GM19351 (cell line): Measurements from ENCODE around the gene SRSF1.
A peak's percentile ranks its signal among the peaks of the same experiment; 100 is the strongest.
"Not testable (repeated sequence)": the region's sequence is repeated elsewhere in the genome, so short reads cannot be mapped to it uniquely, and the experiment has no call there.

Experiments used
- ATAC-seq: cut with Tn5 transposase; IDR thresholded peaks from one replicate; pipeline ENCODE4 v1.9.1; 2021; ENCODE audit warnings: mild to moderate bottlenecking, moderate library complexity; ENCODE audit not compliant: unreplicated experiment

The SRSF1 gene

DNA sequence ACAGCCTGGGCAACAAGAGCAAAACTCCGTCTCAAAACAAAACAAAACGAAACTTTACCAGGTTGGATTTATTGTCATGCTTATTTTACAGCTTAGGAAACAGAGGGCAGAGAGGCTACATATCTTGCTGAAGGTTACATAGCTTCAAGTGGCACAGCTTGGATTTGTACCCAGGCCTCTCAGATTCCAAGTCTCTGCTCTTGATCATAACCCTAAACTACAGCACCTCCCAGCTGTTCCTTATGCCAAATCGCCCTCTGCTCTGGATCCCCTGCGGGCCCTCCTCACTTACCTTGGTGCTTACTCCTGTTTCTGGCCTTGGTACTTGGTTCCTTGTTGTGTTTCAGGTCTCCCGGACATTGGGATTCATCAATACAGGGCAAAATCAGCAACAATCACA lies 40.2 kb downstream of the SRSF1 start:
- ATAC-seq = no peak

DNA sequence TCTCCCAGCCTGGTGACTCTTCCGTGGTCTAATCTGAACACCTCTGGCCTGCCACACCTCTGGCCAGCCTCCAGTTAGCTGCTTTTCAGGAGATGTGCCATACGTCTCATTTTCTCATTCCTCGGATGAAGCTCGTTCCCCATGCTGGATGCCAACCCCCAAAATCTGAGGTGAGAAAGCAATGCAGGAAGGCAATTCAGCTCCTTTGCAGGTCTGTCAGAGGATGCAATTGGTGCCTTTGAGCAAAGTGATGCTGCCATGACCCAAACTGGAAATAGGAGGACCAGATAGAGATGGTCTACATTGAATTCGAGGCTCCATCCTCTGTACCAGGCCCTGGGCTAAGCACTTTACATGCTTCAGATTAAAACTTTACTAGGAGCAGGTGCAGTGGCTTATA lies 40.8 kb downstream of the SRSF1 start:
- no peak for ATAC-seq

DNA sequence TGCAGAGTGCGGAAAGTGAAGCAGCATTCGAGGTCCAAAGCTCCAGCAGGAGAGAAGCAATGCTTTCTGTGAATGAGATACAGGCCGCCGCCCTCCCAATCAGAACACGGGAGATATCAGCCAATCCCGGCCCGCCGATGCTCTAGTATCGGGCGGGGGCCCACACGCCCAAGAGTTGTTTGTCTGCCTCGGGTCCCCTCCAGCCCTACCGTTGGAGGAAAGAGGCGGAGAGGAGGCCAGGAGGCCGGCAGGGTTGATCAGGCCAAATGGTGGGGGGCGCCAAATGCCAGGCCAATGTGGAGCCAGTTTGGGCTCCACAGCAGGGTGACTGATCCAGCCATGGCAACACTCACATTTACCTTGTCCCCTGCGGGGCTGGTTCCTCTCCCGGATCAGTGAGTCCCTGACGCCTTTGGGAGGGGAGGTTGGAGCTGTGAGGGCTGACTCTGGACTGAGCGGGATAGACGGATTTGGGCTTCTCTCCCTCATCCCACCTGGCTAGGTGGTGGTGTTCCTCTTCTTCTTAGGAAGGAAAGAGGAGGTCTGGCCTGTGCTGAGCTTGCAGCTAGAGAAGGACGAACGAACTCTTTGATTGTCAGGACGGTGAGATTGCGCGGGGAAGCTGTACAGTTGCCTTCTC lies 41.4 kb downstream of the SRSF1 start:
- no peak for ATAC-seq

DNA sequence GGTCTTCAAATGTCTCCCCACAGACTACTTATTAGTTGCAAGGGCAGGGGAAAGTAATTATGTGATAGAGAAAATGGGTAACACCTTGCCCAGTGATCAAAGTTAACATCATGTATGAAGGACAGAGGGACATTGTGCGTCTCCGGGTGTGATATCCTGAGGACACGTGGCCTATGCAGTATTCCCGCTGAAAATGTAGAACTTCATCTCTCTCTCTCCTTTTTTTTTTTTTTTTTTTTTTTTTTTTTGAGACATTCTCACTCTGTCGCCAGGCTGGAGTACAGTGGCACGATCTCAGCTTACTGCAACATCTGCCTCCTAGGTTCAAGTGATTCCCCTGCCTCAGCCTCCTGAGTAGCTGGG lies 43.9 kb downstream of the SRSF1 start:
- ATAC-seq = no peak

DNA sequence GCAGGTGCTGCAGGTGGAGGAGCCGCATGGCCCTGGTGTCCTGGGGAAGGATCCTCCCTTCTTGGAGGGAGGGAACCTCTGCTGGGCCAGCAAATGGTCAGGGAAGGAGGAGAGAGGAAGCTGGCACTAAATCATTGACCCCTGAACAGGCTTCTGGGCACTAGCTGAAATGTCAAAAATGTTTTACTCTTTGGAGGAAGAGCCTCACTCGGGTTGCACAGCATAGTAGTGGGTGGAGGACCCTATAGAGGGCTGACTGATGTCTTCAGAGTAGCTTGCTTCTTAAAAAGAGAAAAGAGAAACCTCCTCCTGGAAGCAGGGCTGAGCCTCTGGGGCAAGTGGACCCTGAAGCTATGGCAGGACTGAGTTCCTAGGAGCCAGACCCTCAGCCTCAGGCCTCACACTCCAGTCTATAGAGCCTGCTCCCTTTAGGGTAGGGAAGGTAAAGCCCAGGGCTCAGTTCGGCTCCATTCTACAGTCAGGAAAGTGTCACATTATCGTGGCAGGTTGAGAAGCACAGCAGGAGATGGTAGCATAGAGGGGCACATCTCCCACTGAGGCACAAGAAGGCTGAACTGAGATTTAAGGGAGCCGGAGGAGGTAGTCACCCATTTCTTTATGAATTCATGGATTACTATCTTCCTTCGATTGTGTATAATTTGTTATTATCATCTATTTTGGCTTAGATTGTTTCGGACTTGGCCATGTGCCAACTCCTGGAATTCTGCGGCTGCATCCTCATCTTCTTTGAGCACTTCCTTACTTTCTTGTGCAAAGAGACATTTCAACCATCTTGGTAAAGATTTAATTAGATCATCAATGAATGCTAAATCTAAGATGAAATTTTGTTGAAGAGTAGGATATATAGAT lies 44.5 kb downstream of the SRSF1 start:
- ATAC-seq = no peak

DNA sequence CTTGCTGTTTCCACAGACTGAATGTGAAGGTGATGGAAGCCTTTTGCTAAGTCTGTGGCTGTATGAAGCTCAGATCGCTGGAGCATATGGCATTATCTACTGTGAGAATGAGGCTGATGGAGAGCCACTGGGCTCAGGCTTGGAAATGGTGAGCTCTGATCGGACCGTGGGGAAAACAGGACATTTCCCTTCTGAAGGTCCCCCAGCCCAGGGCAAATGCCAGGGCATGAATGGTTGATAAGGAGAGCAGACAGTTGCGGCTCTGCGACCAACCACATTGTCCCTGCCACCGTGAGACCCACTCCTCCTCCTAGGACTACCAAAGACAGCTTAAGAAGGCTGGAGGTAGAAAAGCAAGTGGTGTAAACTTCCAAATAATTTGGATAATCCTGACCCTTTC lies 47.1 kb downstream of the SRSF1 start:
- ATAC-seq = no peak

DNA sequence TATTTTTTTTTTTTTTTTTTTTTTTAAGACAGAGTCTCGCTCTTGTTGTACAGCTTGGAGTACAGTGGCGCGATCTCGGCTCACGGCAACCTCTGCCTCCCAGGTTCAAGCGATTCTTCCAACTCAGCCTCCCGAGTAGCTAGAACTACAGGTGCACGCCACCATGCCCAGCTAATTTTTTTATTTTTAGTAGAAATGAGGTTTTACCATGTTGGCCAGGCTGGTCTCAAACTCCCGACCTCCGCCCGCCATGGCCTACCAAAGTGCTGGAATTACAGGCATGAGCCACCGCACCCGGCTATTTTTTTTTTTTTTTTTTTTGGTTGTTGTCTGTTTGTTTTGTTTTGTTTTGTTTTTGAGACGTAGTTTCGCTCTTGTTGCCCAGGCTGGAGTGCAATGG lies 48.7 kb downstream of the SRSF1 start:
- not testable (repeated sequence) for ATAC-seq

DNA sequence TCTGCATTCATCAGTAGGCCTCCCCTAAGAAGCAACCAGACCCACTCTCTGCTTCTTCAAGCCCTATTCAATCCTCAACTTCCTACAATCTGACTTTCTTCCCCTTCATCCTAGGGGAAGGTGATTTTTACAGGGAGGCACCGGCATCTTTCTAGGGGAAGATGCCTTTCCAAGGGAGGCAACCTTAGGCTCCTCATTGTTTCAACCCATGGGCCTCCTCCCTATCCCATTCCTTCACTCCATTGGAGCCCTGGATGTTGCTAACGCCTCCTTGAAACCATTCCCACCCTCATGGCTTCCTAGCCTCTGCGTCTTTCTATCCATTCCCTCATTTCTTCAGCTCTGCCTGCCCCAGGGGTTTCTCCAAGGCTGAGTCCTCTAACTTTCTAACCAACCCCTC lies 49.2 kb downstream of the SRSF1 start:
- ATAC-seq = no peak

DNA sequence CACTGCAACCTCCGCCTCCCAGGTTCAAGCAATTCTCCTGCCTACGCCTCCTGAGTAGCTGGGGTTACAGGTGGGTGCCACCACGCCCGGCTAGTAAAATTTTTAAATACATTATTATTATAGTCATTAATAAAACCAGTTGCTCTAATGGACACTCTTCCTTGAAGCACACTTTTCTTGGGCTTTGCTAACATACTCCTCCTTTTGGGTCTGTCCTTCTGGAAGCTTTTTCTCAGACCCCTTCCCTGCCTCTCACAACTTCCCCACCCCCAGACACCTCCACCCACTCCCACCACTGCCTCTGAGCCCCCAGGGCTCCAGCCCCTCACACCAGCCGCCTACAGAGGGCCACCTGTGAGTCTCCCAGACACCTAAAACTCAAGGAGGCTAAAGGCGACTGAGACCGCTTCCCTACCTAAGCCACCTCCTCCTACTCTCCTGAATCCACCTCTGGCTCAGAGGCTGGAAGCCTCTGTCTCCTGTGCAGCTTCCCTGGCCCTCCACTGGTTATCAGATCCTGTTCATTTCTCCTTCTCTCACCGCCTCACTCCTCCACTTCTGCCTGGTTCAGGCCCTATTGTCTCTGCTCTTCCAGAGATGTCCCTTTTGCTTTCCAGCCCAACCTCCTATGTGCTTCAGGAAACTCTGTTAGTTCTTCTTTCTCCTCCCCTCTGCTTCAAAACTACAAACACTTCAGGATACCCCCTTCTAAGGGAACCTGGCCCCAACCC lies 49.8 kb downstream of the SRSF1 start:
- ATAC-seq = no peak

DNA sequence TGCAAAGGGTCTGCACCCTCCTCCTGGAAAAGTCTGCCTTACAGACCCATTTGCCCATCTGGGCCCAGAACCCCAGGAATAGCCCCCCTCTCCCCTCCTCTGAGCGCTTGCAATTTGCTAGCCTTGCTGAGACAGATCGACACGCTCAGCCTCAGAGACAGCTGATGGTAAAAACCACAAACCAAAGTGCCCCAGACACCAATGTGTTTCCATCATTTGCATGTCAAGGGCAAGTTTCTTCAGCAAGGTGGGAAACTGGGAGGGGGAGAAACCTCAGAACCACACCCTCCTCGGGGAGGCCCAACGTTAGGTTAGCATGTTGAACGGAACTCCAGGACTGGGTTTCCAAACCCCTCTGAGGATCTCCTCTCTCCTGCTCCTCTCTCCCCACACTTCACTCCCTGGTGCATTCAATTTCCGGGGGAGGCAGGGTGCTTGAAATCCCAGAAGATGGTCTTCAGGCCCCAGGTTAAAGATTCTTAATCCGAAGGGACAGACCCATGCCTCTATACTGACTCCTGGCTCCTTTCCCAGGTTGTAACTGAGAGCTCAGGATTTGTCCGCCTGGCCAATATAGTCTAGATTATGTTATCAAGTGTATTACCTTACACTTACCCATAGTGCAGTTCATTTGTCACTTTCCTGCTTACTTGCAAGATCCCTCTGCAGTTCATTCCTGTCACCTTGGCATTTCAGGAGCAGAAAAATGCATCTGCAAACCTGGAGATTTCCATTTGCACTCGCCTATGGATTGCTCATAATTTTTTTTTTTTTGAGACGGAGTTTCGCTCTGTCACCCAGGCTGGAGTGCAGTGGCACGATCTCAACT lies 50.5 kb downstream of the SRSF1 start:
- peak; percentile 69 for ATAC-seq

DNA sequence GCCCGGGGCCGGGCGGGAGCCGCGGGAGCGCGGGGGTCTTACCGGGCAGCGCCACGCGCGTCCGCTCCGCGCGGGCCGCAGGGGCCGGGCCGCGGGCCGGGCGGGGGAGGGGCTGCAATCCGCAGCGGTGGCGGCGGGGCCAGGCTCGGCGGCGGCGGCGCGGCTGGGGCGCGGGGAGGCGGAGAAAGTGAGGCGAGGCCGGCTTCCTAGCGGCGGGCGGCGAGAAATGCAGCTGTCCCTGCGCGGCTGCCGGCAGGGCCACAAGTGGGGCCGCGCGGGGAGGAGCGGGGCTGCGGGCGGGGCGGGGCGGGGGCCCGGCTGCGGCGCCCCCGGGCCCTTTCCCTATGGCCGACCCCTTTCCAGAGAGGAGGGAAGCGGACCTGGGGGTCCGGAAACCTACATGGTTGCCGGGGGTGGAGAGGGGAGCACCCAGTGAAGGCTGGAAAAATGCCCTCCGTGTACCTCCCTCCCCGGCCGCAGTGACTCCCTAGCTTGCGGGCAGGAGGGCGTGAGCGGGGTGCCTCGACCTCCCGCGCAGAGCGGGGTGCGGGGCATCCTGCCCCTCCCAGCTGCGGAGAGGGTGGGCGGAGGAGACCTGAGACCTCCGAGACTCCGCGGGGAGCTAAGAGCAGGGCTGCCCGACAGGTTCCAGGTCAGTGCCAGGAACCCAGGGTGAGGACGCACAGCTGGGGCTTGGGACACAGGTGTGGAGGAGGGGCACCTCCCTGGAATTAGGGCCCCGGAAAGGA lies 51.7 kb downstream of the SRSF1 start, which contains the start of gene CUEDC1:
Gene CUEDC1 (minus strand): TSS at position 230 of the 749 bp plus-strand sequence. CDS start 69,848 bp downstream, outside the sequence.
- ATAC-seq = peak; percentile 45

DNA sequence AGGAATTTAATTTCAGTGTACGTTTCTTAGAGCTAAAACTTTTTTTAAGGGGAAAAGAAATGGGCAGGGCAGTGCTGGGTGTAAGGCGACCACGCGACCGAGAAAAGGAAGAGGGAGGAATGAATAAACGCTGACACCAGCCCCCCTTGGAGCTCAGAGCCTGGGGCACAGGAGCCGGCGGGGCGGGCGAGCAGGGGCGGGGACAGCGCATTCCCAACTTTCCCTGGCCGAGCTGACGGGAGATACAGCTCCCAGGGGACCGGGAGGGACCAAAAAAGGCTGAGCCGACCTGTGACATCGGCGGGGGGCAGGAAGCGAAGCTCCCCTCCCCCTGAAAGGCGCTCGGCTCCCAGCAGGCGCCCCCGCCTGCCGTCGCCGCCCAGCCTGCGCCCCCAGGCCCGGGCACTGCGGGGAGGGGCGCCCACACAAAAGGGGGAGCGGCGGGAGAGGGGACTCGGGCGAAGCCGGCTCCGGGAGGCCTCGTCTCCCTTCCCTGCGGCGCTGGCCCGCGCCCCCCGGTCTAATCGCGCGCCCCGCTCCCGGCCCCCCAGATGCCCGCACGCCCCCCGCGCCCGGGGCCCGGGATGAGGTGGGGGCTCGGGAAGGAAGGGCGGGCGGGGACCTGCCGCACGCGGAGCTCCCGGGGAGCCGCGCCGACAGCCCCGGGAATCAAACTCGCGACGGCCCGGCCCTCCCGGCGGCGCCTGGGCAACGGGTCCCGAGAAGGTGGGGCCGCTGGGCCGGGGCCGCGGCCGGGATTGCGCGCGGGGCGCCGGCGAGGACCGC lies 52.5 kb downstream of the SRSF1 start:
- ATAC-seq = peak; percentile 12

DNA sequence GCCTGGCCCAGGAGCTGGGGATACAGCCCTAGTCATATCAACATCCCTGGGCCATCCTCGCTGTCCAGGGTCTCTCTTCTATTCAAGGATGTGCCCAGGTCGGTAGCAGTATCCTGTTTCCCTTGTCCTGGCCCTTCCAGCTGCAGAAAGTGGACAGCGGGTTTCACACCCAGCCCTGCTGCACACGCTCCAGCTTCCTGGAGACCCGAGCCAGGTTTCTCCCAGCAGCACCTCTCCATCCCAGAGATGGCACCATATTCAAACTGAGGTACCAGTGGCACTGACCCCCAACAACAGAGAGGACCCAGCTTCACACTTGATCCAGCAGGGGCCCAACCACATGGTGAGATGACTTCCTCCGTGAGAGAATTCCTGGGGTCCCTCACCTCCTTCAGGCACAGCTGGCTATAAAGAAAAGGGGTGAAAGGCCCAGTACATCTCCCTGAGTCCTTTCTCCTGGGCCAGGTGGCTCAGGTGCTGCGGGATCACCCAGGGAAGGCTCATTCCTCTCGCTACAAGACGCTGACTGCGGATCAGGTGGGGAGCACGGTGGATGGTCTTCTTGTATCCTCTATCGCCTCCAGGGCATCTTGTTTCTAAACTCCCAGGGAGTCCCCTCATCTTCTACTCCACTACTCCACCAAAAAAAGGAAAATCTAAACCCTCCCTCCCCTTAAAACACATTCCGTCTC lies 53.2 kb downstream of the SRSF1 start:
- ATAC-seq = no peak
